Measurements from ENCODE around the gene CCDC80.

CCDC80 gene

GRCh38 chr3:112604536-112604935, 36.4 kb downstream of the CCDC80 start:
- no peak for TF ChIP-seq GATA3 (IDR thresholded peaks at IDR 0.05; ENCODE audit: low read depth, low read length)
- TF ChIP-seq GATA2 (IDR thresholded peaks at IDR 0.05; ENCODE audit: low read depth, low read length), result no peak

- TF ChIP-seq GATA3 (IDR thresholded peaks at IDR 0.05; ENCODE audit: low read depth, low read length), result no peak
- no peak for TF ChIP-seq GATA2 (IDR thresholded peaks at IDR 0.05; ENCODE audit: low read depth, low read length)
Observed at GRCh38 chr3:112602217-112602838, 38.6 kb downstream of the CCDC80 start.

DNA sequence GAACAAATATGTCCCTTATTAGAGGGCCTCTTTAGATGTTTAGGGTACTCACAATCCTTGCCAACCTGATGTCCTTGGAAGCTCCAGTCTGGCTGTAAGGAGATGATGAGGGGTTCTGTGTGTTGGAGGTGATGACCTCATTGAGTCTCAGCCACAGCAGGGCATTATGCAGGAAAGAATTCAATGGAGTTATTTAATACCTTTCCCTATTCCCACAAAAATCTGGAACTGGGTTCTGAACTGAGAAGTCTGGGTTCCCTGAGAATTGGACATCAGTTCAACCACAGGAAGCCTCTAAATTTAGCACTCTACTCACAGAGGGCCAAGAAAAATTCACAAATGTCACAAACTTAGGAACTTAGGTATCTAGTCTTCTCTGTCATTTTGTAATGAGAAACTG, 42.2 kb downstream of the CCDC80 start:
- TF ChIP-seq GATA2 (IDR thresholded peaks at IDR 0.05; ENCODE audit: low read depth, low read length), result no peak
- no peak for TF ChIP-seq GATA3 (IDR thresholded peaks at IDR 0.05; ENCODE audit: low read depth, low read length)

- no peak for TF ChIP-seq GATA2 (IDR thresholded peaks at IDR 0.05; ENCODE audit: low read depth, low read length)
- TF ChIP-seq GATA3 (IDR thresholded peaks at IDR 0.05; ENCODE audit: low read depth, low read length), result no peak
Observed at GRCh38 chr3:112597945-112598344, 43.0 kb downstream of the CCDC80 start.

- no peak for TF ChIP-seq GATA3 (IDR thresholded peaks at IDR 0.05; ENCODE audit: low read depth, low read length)
- no peak for TF ChIP-seq GATA2 (IDR thresholded peaks at IDR 0.05; ENCODE audit: low read depth, low read length)
Observed at GRCh38 chr3:112594856-112595255, 46.1 kb downstream of the CCDC80 start.

- TF ChIP-seq GATA3 (IDR thresholded peaks at IDR 0.05; ENCODE audit: low read depth, low read length) (peak; percentile 83), GATA2 (IDR thresholded peaks at IDR 0.05; ENCODE audit: low read depth, low read length) (peak; percentile 92)
Observed at GRCh38 chr3:112593258-112593657, 47.7 kb downstream of the CCDC80 start.

GRCh38 chr3:112587336-112587735, 53.6 kb downstream of the CCDC80 start:
- TF ChIP-seq GATA2 (IDR thresholded peaks at IDR 0.05; ENCODE audit: low read depth, low read length), result no peak
- TF ChIP-seq GATA3 (IDR thresholded peaks at IDR 0.05; ENCODE audit: low read depth, low read length), result no peak

GRCh38 chr3:112585782-112586181, 55.2 kb downstream of the CCDC80 start:
- no peak for TF ChIP-seq GATA3 (IDR thresholded peaks at IDR 0.05; ENCODE audit: low read depth, low read length)
- no peak for TF ChIP-seq GATA2 (IDR thresholded peaks at IDR 0.05; ENCODE audit: low read depth, low read length)

DNA sequence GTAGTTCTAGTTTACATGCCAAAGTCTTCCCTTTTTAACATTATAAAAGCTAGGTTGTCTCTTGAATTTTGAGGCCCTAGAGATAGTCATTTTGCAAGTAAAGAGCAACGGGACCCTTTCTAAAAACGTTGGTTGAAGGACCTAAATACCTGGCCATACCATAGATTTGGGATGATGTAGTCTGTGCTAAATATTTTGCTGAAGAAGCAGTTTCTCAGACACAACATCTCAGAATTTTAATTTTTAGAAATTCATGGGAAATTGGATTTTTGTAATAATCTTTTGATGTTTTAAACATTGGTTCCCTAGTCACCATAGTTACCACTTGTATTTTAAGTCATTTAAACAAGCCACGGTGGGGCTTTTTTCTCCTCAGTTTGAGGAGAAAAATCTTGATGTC, 57.8 kb downstream of the CCDC80 start:
- TF ChIP-seq GATA2 (IDR thresholded peaks at IDR 0.05; ENCODE audit: low read depth, low read length), result no peak
- TF ChIP-seq GATA3 (IDR thresholded peaks at IDR 0.05; ENCODE audit: low read depth, low read length), result no peak

DNA sequence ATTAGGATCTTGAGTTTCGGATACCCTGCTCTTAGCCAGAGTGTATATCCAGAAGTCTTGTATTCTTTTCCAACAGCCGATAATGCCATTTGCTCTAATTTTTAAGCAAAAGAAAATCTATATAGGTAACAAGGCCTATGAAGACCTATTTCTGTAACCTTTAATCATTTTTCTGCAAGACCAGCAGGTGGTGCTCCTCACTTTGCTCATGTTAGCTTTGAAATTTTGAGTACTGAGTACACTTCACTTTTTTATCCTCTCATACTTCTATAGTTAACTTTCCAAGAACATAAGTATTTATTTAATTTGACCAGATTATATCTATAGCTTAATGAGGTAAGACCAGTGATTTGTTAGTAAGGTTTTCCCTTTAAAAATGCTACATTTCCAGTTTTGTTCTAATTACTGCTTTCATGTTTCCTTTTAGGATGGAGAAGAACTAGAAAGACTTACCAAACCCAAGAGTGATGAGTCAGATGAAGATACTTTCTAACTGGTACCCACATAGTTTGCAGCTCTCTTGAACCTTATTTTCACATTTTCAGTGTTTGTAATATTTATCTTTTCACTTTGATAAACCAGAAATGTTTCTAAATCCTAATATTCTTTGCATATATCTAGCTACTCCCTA, 58.6 kb downstream of the CCDC80 start:
- TF ChIP-seq GATA3 (IDR thresholded peaks at IDR 0.05; ENCODE audit: low read depth, low read length), result no peak
- no peak for TF ChIP-seq GATA2 (IDR thresholded peaks at IDR 0.05; ENCODE audit: low read depth, low read length)

DNA sequence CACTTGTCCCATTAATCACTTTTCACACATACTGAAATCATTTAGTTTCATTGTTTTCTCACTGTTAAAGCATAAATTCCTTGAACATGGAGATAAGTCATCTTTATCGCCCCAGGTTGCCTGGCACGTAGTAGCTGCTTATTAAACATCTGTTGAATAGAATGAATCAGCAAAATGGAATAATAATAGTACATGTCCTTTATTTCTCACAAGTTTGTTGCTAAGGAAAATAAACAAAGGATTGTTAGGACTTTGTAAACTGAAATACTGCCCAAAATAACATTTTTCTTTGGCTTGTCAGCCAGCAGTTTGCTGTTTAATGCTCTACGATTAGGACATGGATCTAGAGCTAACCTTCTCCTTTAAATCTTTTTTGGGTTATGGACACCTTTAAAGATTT, 61.2 kb downstream of the CCDC80 start:
- TF ChIP-seq GATA2 (IDR thresholded peaks at IDR 0.05; ENCODE audit: low read depth, low read length), result no peak
- TF ChIP-seq GATA3 (IDR thresholded peaks at IDR 0.05; ENCODE audit: low read depth, low read length), result no peak

- TF ChIP-seq GATA3 (IDR thresholded peaks at IDR 0.05; ENCODE audit: low read depth, low read length) (no peak), GATA2 (IDR thresholded peaks at IDR 0.05; ENCODE audit: low read depth, low read length) (no peak)
Observed at GRCh38 chr3:112579232-112579631, 61.7 kb downstream of the CCDC80 start.

GRCh38 chr3:112572701-112573100, 68.2 kb downstream of the CCDC80 start:
- TF ChIP-seq GATA2 (IDR thresholded peaks at IDR 0.05; ENCODE audit: low read depth, low read length) (no peak), GATA3 (IDR thresholded peaks at IDR 0.05; ENCODE audit: low read depth, low read length) (no peak)

DNA sequence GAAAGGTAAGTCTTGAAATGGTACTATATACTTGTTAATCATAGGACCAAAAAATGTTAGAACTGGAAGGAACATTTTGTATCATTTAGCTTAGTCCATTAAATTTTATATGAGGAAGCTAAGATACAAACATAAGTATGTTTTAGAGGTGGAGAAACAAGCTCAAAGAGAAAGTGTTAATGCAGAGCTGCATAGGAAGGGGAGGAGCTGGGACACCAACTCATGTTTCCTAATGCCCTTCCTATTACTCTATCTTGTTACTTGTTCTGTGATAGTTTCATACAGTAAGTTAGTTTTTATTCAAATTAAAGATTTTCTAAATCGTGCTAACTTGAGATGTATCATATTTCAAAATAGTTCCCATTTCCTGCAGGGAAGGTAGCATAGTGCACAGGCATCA, 71.7 kb downstream of the CCDC80 start:
- TF ChIP-seq GATA2 (IDR thresholded peaks at IDR 0.05; ENCODE audit: low read depth, low read length), result no peak

- no peak for TF ChIP-seq GATA2 (IDR thresholded peaks at IDR 0.05; ENCODE audit: low read depth, low read length)
- no peak for TF ChIP-seq GATA3 (IDR thresholded peaks at IDR 0.05; ENCODE audit: low read depth, low read length)
Observed at GRCh38 chr3:112568642-112569041, 72.3 kb downstream of the CCDC80 start.

DNA sequence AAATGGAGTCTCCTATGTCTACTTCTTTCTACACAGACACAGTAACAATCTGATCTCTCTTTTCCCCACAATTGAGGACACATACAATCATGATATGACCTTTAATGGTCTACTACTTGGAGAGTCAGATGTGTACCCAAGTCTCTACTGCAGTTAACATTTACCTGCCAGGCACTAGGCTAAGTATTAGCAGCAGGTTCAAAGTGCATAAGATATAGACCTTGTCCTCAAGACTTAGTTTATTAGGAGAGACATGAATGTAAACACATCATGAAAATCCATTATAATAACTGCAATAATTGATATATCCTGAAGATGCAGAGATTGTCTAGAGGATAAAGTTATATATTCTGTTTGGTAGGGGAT, 76.0 kb downstream of the CCDC80 start:
- no peak for TF ChIP-seq GATA2 (IDR thresholded peaks at IDR 0.05; ENCODE audit: low read depth, low read length)
- TF ChIP-seq GATA3 (IDR thresholded peaks at IDR 0.05; ENCODE audit: low read depth, low read length), result no peak
